Upper lobe of left lung (tissue), 4 donors: ENCODE results near the gene CSF3R.

Experiments used
- POLR2A ChIP-seq, 4 donors: fragments of 450-650 bp; IDR thresholded peaks; one replicate each; pipeline ENCODE4 v1.5.1; 2016 to 2017; ENCODE audit warnings: antibody characterized with exemption in 4 of 4, mild to moderate bottlenecking in 2 of 4
- TF ChIP-seq, protein P1 (sequence below), 6 experiments: fragments of 450-650 bp in 4 of 6; fragments of 200-600 bp in 2 of 6; sonication (generic) in 2 of 6; IDR thresholded peaks; one replicate each; pipeline ENCODE4 v1.5.1; 2016 to 2019; ENCODE audit warnings: antibody characterized with exemption in 6 of 6

DNA sequence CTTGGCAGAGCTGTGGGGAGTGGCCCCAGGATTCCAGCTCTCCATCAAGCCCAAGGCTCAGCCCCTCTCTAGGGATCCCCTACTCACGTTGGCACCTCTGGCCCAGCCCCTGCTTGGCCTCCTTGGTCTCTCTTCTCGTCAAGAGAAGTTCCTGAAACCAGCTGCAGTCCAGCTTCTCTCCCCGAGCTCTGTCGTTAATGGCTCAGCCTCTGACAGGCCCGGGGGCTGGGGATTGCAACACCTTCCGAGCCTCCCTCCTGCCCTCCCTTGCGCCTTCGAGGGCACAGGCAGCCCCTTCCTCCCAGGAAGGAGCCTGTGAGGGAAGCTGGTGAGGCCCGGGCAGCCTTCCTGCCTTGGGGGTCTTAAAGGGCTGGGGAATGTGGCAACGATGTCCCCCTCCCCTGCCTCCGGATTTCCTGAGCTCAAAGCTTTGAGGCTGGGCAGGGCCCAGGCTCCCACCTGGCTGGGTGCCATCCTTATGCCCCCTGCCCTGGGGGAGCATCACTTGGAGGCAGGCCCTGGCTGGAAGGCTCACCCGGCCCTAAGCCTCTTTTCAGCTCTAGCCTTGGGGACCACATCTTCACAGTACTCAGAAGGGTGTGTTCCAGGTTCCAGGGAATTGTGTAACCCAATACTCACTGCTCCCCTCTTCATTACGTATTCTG is at the start of gene CSF3R:
- TF ChIP-seq, protein P1, sequence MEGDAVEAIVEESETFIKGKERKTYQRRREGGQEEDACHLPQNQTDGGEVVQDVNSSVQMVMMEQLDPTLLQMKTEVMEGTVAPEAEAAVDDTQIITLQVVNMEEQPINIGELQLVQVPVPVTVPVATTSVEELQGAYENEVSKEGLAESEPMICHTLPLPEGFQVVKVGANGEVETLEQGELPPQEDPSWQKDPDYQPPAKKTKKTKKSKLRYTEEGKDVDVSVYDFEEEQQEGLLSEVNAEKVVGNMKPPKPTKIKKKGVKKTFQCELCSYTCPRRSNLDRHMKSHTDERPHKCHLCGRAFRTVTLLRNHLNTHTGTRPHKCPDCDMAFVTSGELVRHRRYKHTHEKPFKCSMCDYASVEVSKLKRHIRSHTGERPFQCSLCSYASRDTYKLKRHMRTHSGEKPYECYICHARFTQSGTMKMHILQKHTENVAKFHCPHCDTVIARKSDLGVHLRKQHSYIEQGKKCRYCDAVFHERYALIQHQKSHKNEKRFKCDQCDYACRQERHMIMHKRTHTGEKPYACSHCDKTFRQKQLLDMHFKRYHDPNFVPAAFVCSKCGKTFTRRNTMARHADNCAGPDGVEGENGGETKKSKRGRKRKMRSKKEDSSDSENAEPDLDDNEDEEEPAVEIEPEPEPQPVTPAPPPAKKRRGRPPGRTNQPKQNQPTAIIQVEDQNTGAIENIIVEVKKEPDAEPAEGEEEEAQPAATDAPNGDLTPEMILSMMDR (IDR thresholded peaks at IDR 0.05), result no peak
- peak in 1 of 4 donors; percentile 74 for TF ChIP-seq POLR2A (IDR thresholded peaks at IDR 0.05)
